Purkinje cell (primary cell): ENCODE measurements around the gene SLC30A4. TPM values are rescaled to one million over a fixed set of nuclear protein-coding genes. Genes with fewer than 3 reads are reported as not detected.

ENCODE experiments used
- polyA plus RNA-seq: library from polyadenylated mRNA; unstranded; fragments of >200 nt; fragmentation: Nextera tagmentation; gene quantifications from 2 replicates; pipeline ENCODE4 v1.2.1, GENCODE V29; 2014

SLC30A4 gene
- 6.3 and 7.5 TPM in 2 replicates for polyA plus RNA-seq

GRCh38 chr15:45522328-45523165 lies at the start of gene SLC30A4:
SLC30A4 (minus strand) TSS chr15:45522755; CDS start chr15:45522354, 401 bp downstream.

Other genes starting within 250 kb of the SLC30A4 start
- gene GATM, start 144.2 kb downstream of the SLC30A4 start, polyA plus RNA-seq, result 20.2 and 23.8 TPM in 2 replicates
- gene BLOC1S6, start 64.6 kb upstream of the SLC30A4 start, polyA plus RNA-seq, result 19.2 and 23.3 TPM in 2 replicates
- gene SQOR, start 112.3 kb upstream of the SLC30A4 start, polyA plus RNA-seq, result 1.1 TPM in 1 of 2 replicates, not detected in the other